Fibroblast of mammary gland (primary cell): Measurements from ENCODE around the gene DLK1.

ENCODE experiments used
- DNase-seq: peaks from one replicate; pipeline ENCODE4 v3.0.0-alpha.2; 2010; ENCODE audit warnings: low read depth
- H3K4me3 ChIP-seq: 2 replicates; pipeline ENCODE4 v1.5.1; 2011; ENCODE audit warnings: low read depth, mild to moderate bottlenecking, low read length, moderate library complexity; ENCODE audit not compliant: control insufficient read depth
- CTCF ChIP-seq: conservative IDR thresholded peaks from 2 replicates; pipeline ENCODE4 v1.5.1; 2011; ENCODE audit warnings: low read depth, low read length, inconsistent platforms; ENCODE audit not compliant: control insufficient read depth, insufficient read depth

The DLK1 gene

GRCh38 chr14:100721568-100721967, 5.1 kb upstream of the DLK1 start:
- no peak overlapping the region for H3K4me3 ChIP-seq
- peak; percentile 57 for DNase-seq
- TF ChIP-seq CTCF, result no peak

GRCh38 chr14:100722367-100722766, 4.3 kb upstream of the DLK1 start:
- TF ChIP-seq CTCF, result no peak
- H3K4me3 ChIP-seq, result no peak overlapping the region
- DNase-seq, result no peak

- DNase-seq, result no peak
- no peak overlapping the region for H3K4me3 ChIP-seq
- no peak for TF ChIP-seq CTCF
Observed at GRCh38 chr14:100723135-100723829, 3.4 kb upstream of the DLK1 start.

- no peak overlapping the region for H3K4me3 ChIP-seq
- no peak for TF ChIP-seq CTCF
- DNase-seq, result no peak
Observed at GRCh38 chr14:100723830-100724437, 2.8 kb upstream of the DLK1 start.

GRCh38 chr14:100724536-100724935, 2.2 kb upstream of the DLK1 start:
- TF ChIP-seq CTCF, result no peak
- no peak overlapping the region for H3K4me3 ChIP-seq
- DNase-seq, result no peak

DNA sequence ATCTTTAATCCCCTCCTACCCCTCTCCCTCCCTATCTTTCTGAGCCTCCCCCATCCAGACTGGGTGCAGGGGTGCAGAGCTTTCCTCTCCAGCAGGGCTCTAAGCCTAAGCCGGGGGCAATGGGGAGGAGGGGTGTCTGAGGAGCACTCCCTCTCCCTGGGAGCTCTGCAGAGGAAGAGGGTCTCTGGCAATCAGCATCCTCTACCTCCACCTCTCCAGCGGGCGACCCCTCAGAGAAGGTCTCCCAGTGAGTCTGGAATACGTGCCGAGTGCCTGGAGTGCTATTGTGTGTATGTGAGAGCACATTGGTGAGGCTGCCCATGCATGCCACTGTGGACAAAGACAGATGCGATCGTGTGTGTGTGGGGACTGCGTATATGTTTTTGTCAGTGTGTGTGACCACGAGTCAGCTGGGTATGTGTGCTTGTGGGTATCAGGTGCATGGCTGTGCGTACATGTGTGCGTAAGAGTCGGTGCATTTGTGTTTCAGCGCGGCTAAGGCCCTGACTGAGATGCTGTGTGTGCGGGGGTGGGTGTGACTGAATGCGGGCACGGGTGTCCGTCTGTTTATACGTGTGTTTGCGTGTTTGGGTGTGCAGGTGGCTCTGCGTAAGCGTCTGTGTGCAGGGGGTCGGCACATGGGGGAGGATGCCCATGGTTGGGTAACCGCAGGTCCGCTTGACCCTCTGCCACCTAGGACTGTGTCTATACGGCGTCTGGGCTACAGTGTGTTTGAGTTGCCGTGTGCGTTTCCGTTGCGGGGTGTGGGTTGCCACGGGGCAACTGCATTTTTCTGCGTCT, 905 bp upstream of the DLK1 start:
- DNase-seq, result no peak
- TF ChIP-seq CTCF, result no peak
- no peak overlapping the region for H3K4me3 ChIP-seq
